ENCODE measurements around the gene LDLRAP1.

LDLRAP1 gene

GRCh38 chr1:25517476-25518394, 25.7 kb upstream of the LDLRAP1 start:
- TF ChIP-seq GATA2 (IDR thresholded peaks at IDR 0.05; ENCODE audit: low read depth, low read length) (no peak), GATA3 (IDR thresholded peaks at IDR 0.05; ENCODE audit: low read depth, low read length) (no peak)

GRCh38 chr1:25519624-25520023, 23.8 kb upstream of the LDLRAP1 start:
- no peak for TF ChIP-seq GATA3 (IDR thresholded peaks at IDR 0.05; ENCODE audit: low read depth, low read length)
- no peak for TF ChIP-seq GATA2 (IDR thresholded peaks at IDR 0.05; ENCODE audit: low read depth, low read length)

GRCh38 chr1:25520446-25521061, 22.9 kb upstream of the LDLRAP1 start:
- TF ChIP-seq GATA2 (IDR thresholded peaks at IDR 0.05; ENCODE audit: low read depth, low read length): no peak
- TF ChIP-seq GATA3 (IDR thresholded peaks at IDR 0.05; ENCODE audit: low read depth, low read length): no peak

GRCh38 chr1:25522031-25522655, 21.3 kb upstream of the LDLRAP1 start:
- TF ChIP-seq GATA2 (IDR thresholded peaks at IDR 0.05; ENCODE audit: low read depth, low read length) (no peak), GATA3 (IDR thresholded peaks at IDR 0.05; ENCODE audit: low read depth, low read length) (no peak)

GRCh38 chr1:25523542-25523941, 19.9 kb upstream of the LDLRAP1 start:
- TF ChIP-seq GATA2 (IDR thresholded peaks at IDR 0.05; ENCODE audit: low read depth, low read length): no peak
- no peak for TF ChIP-seq GATA3 (IDR thresholded peaks at IDR 0.05; ENCODE audit: low read depth, low read length)

GRCh38 chr1:25524568-25525360, 18.6 kb upstream of the LDLRAP1 start:
- no peak for TF ChIP-seq GATA2 (IDR thresholded peaks at IDR 0.05; ENCODE audit: low read depth, low read length)
- no peak for TF ChIP-seq GATA3 (IDR thresholded peaks at IDR 0.05; ENCODE audit: low read depth, low read length)

- TF ChIP-seq GATA2 (IDR thresholded peaks at IDR 0.05; ENCODE audit: low read depth, low read length) (no peak), GATA3 (IDR thresholded peaks at IDR 0.05; ENCODE audit: low read depth, low read length) (no peak)
Observed at GRCh38 chr1:25525361-25525688, 18.1 kb upstream of the LDLRAP1 start.

GRCh38 chr1:25526753-25527152, 16.7 kb upstream of the LDLRAP1 start:
- no peak for TF ChIP-seq GATA3 (IDR thresholded peaks at IDR 0.05; ENCODE audit: low read depth, low read length)
- TF ChIP-seq GATA2 (IDR thresholded peaks at IDR 0.05; ENCODE audit: low read depth, low read length): no peak

- TF ChIP-seq GATA2 (IDR thresholded peaks at IDR 0.05; ENCODE audit: low read depth, low read length) (no peak), GATA3 (IDR thresholded peaks at IDR 0.05; ENCODE audit: low read depth, low read length) (no peak)
Observed at GRCh38 chr1:25527226-25527846, 16.1 kb upstream of the LDLRAP1 start.

- TF ChIP-seq GATA2 (IDR thresholded peaks at IDR 0.05; ENCODE audit: low read depth, low read length): no peak
- no peak for TF ChIP-seq GATA3 (IDR thresholded peaks at IDR 0.05; ENCODE audit: low read depth, low read length)
Observed at GRCh38 chr1:25527946-25528595, 15.3 kb upstream of the LDLRAP1 start.

- TF ChIP-seq GATA3 (IDR thresholded peaks at IDR 0.05; ENCODE audit: low read depth, low read length): no peak
- TF ChIP-seq GATA2 (IDR thresholded peaks at IDR 0.05; ENCODE audit: low read depth, low read length): no peak
Observed at GRCh38 chr1:25528881-25529517, 14.4 kb upstream of the LDLRAP1 start.

GRCh38 chr1:25529518-25530185, 13.8 kb upstream of the LDLRAP1 start:
- TF ChIP-seq GATA2 (IDR thresholded peaks at IDR 0.05; ENCODE audit: low read depth, low read length) (no peak), GATA3 (IDR thresholded peaks at IDR 0.05; ENCODE audit: low read depth, low read length) (no peak)
